Measurements from ENCODE around the gene ABTB2. TPM values are rescaled to one million over a fixed set of nuclear protein-coding genes. Genes with fewer than 3 reads are reported as not detected.

Gene ABTB2
- polyA plus RNA-seq, 1 donor (not counting 4 experiments of a cell fraction or from before 2014, with no cell fraction given): 1.0 TPM

DNA sequence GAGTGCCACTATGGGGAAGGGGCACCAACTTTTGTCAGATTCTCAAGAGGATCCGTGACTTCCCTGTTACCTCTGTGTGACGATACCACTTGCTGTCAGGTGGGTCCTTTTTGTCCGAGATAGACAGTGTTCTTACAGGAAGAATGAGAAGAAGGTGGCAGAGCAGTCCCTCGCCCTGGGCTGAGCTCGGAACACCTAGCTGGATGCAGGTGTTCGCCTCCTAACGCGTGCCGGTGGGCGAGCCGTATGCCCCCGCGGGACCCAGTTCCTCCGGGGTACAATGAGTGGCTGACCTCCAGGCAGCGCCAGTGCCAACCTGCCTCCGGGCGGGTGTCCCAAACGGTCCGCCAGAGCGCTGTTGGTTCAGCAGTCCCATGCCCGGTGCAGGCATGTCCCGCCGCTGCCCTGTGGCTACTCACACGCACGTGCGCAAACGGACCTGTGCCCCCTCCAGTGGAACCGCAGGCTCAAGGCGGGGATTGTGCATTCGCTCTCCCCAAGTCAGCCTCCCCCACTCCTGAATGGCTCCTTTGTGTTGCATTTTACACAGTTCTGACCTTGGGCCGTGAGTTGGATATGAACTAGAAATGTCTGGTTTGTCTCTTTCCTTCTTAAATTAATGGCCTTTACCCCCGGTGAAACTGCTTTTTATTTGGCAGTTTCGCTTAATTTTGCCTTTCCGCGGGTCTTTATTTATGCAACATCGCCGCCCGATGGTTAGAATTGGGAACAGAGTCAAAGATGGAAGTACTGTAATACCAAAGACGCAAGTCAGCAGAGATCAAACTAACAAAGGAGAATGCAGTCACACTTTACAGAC lies 1.1 kb upstream of the ABTB2 start:
- H3K4me3 ChIP-seq (ENCODE audit: control insufficient read depth in 2 of 3, extremely low read depth in 1 of 3, insufficient read depth in 2 of 3, low read depth in 1 of 3, low read length in 3 of 3): peak overlapping the region; percentile 39 to 84 (median 74)
- H3K27ac ChIP-seq (ENCODE audit: control insufficient read depth, insufficient read depth, low read length): peak overlapping the region; percentile 47
- no peaks in the 10 kb centered on the region for H3K79me2 ChIP-seq (ENCODE audit: control insufficient read depth, insufficient read depth, low read length)
- dilution Hi-C loops (cut with MboI; ENCODE audit: extremely low pct_ligation_motif_present, low sequenced_read_pairs): no loop called here
- peak overlapping the region; percentile 71 for H3K9ac ChIP-seq (ENCODE audit: control insufficient read depth, extremely low read depth, insufficient read depth, low read length)
- TF ChIP-seq, protein P1, sequence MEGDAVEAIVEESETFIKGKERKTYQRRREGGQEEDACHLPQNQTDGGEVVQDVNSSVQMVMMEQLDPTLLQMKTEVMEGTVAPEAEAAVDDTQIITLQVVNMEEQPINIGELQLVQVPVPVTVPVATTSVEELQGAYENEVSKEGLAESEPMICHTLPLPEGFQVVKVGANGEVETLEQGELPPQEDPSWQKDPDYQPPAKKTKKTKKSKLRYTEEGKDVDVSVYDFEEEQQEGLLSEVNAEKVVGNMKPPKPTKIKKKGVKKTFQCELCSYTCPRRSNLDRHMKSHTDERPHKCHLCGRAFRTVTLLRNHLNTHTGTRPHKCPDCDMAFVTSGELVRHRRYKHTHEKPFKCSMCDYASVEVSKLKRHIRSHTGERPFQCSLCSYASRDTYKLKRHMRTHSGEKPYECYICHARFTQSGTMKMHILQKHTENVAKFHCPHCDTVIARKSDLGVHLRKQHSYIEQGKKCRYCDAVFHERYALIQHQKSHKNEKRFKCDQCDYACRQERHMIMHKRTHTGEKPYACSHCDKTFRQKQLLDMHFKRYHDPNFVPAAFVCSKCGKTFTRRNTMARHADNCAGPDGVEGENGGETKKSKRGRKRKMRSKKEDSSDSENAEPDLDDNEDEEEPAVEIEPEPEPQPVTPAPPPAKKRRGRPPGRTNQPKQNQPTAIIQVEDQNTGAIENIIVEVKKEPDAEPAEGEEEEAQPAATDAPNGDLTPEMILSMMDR (optimal IDR thresholded peaks at IDR 0.05 in 1 of 3, IDR thresholded peaks at IDR 0.05 in 1 of 3, conservative IDR thresholded peaks at IDR 0.05 in 1 of 3; ENCODE audit: extremely low read depth in 1 of 3, insufficient read depth in 2 of 3, low read length in 3 of 3): peak; percentile 59 to 82 (median 63)
- TF ChIP-seq EZH2 (IDR thresholded peaks at IDR 0.05; ENCODE audit: low read length): no peak
- FAIRE-seq (no peak), DNase-seq (ENCODE audit: low read depth, low spot score) (no peak)
- H3K27me3 ChIP-seq (ENCODE audit: control insufficient read depth, extremely low read depth, insufficient read depth, low read length): no peaks in the 10 kb centered on the region
- H4K20me1 ChIP-seq (ENCODE audit: control insufficient read depth, extremely low read depth, insufficient read depth, low read length): peaks cover 2% of the 10 kb centered on the region
- H3K4me1 ChIP-seq (ENCODE audit: control insufficient read depth, extremely low read depth, insufficient read depth, low read length): peaks cover 22% of the 10 kb centered on the region
- no peaks in the 10 kb centered on the region for H3K36me3 ChIP-seq (ENCODE audit: control insufficient read depth in 2 of 2, extremely low read depth in 1 of 2, insufficient read depth in 2 of 2, low read length in 2 of 2)
- no peaks in the 10 kb centered on the region for H3K9me3 ChIP-seq (ENCODE audit: control insufficient read depth, low read depth, low read length)
- H2AFZ ChIP-seq (ENCODE audit: control insufficient read depth, low read length): peak overlapping the region; percentile 80
- H3K9me1 ChIP-seq (ENCODE audit: control insufficient read depth, extremely low read depth, insufficient read depth, low read length): no peaks in the 10 kb centered on the region
- H3K4me2 ChIP-seq (ENCODE audit: control insufficient read depth, extremely low read depth, insufficient read depth, low read depth, low read length): peak overlapping the region; percentile 99

DNA sequence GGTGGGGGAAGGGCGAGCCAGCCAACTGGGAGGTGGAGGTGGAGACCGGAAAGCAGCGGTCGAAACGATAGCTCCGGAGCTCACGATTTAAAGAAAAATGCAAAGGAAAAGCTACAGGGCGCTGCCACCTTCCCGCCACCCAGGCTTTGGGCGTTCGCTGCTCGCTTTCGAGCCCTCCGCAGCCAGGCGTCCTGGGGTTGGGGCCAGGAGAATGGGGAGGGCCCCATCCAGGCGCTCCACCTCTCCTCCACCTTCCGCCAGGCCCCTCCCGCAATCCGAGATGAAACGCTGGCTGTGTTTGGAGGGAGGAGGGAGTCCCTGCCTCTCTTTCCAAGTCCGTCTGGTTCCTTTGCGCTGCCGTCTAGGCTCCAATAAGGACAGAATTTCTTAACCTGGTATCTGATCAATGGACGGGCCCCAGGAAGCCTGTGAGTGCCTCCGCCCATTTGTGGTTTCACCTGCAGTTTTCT lies 483 bp upstream of the ABTB2 start:
- H3K4me2 ChIP-seq (ENCODE audit: control insufficient read depth, extremely low read depth, insufficient read depth, low read depth, low read length): peak overlapping the region; percentile 99
- no peaks in the 10 kb centered on the region for H3K79me2 ChIP-seq (ENCODE audit: control insufficient read depth, insufficient read depth, low read length)
- no peaks in the 10 kb centered on the region for H3K27me3 ChIP-seq (ENCODE audit: control insufficient read depth, extremely low read depth, insufficient read depth, low read length)
- peak overlapping the region; percentile 32 to 84 (median 74) for H3K4me3 ChIP-seq (ENCODE audit: control insufficient read depth in 2 of 3, extremely low read depth in 1 of 3, insufficient read depth in 2 of 3, low read depth in 1 of 3, low read length in 3 of 3)
- FAIRE-seq (no peak), DNase-seq (ENCODE audit: low read depth, low spot score) (no peak)
- H4K20me1 ChIP-seq (ENCODE audit: control insufficient read depth, extremely low read depth, insufficient read depth, low read length): peaks cover 2% of the 10 kb centered on the region
- no peaks in the 10 kb centered on the region for H3K9me1 ChIP-seq (ENCODE audit: control insufficient read depth, extremely low read depth, insufficient read depth, low read length)
- H3K9me3 ChIP-seq (ENCODE audit: control insufficient read depth, low read depth, low read length): no peaks in the 10 kb centered on the region
- TF ChIP-seq, protein P1 (optimal IDR thresholded peaks at IDR 0.05 in 1 of 3, IDR thresholded peaks at IDR 0.05 in 1 of 3, conservative IDR thresholded peaks at IDR 0.05 in 1 of 3; ENCODE audit: extremely low read depth in 1 of 3, insufficient read depth in 2 of 3, low read length in 3 of 3): no peak
- TF ChIP-seq EZH2 (IDR thresholded peaks at IDR 0.05; ENCODE audit: low read length): no peak
- dilution Hi-C loops (cut with MboI; ENCODE audit: extremely low pct_ligation_motif_present, low sequenced_read_pairs): no loop called here
- peak overlapping the region; percentile 80 for H2AFZ ChIP-seq (ENCODE audit: control insufficient read depth, low read length)
- H3K9ac ChIP-seq (ENCODE audit: control insufficient read depth, extremely low read depth, insufficient read depth, low read length): peak overlapping the region; percentile 71
- H3K27ac ChIP-seq (ENCODE audit: control insufficient read depth, insufficient read depth, low read length): peak overlapping the region; percentile 47
- H3K4me1 ChIP-seq (ENCODE audit: control insufficient read depth, extremely low read depth, insufficient read depth, low read length): peaks cover 22% of the 10 kb centered on the region
- H3K36me3 ChIP-seq (ENCODE audit: control insufficient read depth in 2 of 2, extremely low read depth in 1 of 2, insufficient read depth in 2 of 2, low read length in 2 of 2): no peaks in the 10 kb centered on the region

Measured in keratinocyte (primary cell).